NCI-H1105 (cell line): ENCODE data around the gene IFIH1.

Experiments used
- DNase-seq: peaks from one replicate; lab custom pipeline; 2025; lab: John Stamatoyannopoulos, UW

The IFIH1 gene

DNA sequence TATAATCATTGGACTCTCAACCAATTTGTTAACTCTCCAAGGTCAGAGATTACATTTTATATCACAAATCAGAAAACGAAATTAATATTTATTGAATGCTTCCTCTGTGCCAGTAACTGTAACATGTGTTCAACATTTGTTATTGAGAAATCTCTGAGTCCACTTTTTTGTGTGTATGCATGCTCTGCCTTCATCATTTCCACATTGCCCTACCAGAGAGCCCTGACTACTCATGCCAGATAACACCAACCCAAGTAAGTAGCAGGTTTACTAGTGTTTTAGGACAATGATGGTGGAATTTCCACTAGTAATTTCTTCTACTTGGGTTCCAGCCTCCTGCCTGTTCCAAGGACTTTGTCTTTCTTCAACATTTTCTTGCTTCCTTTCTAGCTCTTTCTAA lies 61.1 kb downstream of the IFIH1 start:
- no peak for DNase-seq

DNA sequence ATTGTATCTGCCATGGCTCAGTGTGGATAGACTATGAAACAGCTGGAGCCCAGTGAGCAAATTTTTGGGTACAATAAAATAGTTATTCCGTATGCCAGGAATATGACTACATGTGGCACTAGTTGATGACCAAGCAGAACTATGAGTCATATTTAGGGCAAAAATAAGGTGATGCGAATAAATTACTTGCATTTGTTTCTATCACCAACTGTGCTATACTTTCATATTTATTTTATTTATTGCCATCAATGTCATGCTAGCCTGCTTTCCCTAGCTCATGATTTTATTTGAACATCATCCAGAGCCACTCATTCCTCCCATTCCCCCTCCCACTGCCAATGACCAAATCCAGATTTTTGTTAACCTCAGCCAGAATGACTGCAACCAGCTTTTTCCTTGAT lies 61.9 kb downstream of the IFIH1 start:
- DNase-seq = no peak

GRCh38 chr2:162254236-162254871 lies 64.1 kb downstream of the IFIH1 start:
- no peak for DNase-seq

DNA sequence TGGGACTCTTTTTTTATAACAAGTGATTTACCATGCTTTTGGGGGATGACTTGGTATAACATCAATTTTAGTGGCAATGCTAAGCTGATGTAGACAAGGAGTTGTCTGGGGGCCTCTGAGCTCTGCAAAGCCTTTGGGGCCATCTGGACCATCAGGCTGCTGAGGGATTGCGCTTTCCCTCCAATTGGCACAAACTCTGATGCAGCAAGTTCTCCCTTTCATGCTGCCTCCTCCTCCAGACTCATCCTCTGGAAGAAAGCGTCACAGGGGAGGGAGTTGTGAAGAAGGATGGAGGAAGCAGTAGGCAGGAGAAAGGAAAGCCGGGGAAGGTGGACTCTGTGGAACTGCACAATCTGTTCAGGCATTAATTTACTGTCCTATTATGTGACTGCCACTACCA lies 65.0 kb downstream of the IFIH1 start:
- no peak for DNase-seq

DNA sequence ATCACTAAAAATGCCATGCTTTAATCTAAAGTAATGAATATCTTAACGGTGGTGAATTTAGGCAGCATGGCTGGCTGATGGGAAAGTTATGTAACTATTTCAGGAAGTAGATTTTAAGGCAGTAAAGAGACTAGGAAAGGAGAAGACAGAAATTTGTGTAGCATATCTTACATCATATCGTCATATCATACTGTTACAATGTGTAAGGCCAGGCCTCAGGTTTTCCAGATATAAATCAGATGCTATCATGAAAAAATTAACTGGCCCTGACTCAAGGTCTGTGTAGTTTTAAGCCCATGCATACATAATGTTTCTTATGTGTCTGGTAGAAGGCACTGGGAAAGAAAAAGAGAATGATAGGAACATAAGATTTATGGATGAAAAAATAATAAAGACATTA lies 66.3 kb downstream of the IFIH1 start:
- DNase-seq = no peak

- no peak for DNase-seq
Measured at GRCh38 chr2:162245781-162246180, 72.7 kb downstream of the IFIH1 start.

- DNase-seq = no peak
Measured at GRCh38 chr2:162245061-162245460, 73.4 kb downstream of the IFIH1 start.

DNA sequence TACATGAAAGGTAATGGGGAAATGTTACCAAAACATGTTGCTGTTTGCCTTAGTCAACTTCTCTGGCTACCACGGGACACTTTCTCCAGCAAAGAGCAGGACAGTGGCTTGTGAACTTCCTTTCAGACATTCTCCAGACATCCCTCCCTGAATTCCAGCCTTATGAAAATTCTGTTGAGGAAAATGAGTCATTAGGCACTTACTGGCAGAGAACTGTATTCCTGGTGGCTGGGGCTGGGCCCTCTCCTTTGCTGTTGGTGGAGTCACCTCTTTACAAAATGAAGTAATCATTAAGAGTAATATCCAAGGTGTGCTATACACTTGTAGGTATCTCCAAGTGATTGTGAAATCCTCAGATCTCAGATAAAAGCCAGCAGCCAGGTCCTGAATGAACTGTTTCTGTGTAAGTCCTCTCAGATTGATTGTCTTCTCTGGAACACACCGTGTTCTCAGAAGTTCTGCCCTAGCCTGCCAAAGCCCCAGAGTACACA lies 73.9 kb downstream of the IFIH1 start:
- no peak for DNase-seq

DNA sequence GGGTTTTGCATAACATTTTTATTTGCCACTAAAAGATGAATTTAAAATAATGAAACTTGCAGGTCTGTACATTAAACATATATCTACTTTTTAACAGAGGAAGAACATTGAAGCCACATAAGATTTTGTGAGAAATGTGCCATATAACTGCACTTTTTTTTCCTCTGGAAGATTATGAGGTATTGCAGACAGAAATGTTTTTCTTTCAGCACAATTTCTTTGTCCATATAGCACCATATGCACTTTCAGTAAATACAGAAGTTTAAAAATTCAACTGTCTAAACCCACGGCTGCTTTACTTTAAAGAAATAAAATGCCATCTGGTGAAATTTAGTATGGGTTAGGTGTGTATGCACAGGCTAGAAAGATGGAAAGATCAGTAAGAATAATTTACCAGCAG lies 74.8 kb downstream of the IFIH1 start:
- DNase-seq = no peak

GRCh38 chr2:162243294-162243693 lies 75.2 kb downstream of the IFIH1 start, which contains the start of gene FAP:
FAP (minus strand) TSS chr2:162243445; CDS start chr2:162243327, 118 bp downstream.
- no peak for DNase-seq

DNA sequence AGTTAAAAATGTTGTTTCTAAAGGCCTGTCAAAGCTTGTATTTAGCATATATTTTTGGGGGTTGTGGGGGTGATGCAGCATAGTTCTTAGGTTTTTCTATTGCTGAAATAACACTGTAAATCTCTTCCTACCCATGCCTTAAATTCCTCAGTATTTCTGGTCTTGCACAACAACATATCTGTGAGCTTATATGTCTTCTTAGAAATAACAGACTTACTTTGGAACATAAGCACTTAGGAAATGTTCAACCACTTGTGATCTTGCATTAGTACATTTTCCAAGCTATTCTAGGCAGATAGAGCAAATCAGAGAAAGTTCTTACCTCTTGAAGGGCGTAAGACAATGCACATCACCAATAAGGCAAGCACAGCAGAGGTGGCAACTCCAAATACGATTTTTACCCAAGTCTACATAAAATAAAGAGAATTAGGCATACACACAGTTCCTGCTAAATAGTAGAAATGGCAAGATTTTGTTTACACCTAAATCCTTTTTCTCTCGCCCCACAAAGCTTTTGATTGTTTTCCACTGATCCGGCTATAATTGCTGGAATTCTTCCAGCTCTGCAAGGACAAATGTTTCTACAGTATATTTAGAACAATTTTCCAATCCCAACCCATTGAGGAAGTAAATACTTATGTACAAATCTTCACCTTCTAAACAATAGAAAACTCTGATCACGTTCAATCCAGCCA lies 75.8 kb downstream of the IFIH1 start:
- no peak for DNase-seq

DNA sequence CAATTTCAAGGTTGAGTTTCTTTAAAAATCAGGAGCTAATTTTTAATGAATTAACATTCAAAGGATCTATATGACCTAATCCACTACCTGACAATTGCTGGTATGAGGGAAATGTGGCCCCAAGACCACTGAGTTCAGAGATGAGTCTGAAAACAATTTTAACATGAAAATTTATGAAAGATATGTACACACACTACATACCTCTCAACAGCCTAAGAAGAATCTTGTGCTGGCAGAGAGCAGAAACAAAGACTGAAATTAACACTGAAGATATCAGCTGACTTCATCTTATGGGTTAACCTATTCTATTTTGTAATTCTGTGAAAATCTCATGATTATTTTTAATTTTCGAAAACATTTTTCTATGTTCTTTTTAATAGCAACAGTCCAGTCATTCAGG lies 76.9 kb downstream of the IFIH1 start:
- DNase-seq = no peak

GRCh38 chr2:162234620-162235462 lies 83.6 kb downstream of the IFIH1 start:
- no peak for DNase-seq

DNA sequence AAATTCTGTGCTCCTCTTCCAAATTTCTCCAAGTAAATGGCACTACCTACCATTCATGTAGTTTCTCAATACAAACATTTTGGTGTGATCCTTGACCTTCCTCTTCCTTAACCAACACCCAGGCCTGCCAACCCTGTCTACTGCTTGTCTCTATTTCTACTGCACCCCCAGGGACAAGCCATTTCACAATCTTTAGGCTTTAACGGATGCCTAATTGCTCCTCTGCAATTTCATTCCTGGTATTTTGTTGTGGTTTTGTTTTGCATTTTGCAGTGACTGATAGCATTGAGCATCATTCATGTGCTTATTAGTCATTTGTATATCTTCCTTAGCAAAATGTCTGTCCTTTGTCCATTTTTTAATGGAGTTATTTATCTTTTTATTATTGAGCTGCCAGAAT lies 85.3 kb downstream of the IFIH1 start:
- DNase-seq = no peak

DNA sequence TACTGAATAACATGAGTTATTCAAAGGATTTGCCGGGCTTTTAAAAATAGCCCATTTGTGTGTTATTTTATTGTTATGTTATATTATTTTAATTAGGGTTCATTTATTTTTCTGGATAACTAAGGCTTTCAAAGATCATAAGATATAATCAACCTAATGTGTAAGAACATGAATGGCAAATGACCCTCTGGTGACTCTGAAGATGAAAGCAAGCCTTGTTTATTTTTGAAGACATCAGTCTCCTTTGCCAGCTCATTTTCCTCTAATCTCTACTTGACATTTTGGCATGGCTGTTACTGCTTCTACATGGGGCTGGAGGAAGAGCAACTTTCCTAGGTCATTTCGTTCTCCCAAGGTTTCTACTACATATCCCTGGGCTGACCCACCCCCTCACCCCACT lies 85.8 kb downstream of the IFIH1 start:
- no peak for DNase-seq

GRCh38 chr2:162232027-162232426 lies 86.5 kb downstream of the IFIH1 start:
- DNase-seq = no peak

DNA sequence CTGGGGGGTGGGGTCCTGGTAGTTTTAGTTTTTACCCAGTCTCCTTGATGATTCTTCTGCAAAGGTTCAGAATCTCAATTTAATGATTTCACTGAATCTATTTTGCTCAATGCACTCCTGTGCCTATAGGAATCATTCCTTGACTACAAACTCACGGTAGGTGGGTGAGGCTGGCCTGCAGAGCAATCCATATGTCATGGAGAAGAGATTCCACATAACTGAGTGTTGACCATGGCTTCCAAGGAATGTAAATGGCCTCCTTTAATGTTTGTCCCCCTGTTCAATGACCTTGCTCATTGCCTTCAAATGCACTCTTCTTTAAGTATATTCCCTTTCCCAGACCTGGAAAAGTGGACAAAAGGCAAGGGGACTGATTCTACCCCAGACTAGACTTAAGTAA lies 87.7 kb downstream of the IFIH1 start:
- no peak for DNase-seq

- no peak for DNase-seq
Measured at GRCh38 chr2:162226836-162227235, 91.6 kb downstream of the IFIH1 start.

GRCh38 chr2:162221064-162221463 lies 97.4 kb downstream of the IFIH1 start:
- no peak for DNase-seq

GRCh38 chr2:162220368-162220767 lies 98.1 kb downstream of the IFIH1 start:
- DNase-seq = no peak

DNA sequence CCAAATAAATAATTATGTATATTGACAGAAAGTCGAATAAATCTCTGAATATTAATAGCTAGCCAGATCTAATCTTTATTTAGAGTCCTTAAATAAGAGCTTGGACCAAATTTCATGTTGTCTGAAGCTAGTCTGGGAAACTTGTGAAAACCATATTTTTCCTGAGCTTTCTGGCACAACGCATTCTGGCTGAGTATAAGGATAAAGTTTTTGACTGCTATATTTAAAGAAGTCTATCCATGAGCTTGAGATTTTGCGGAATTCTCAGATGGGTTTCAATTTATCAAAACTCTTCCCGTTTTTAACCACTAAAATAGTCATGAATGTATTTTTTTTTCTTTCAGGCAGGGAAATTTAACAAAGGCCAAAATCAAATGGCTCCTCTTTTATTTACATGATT lies 99.1 kb downstream of the IFIH1 start:
- DNase-seq = no peak

- no peak for DNase-seq
Measured at GRCh38 chr2:162217598-162217997, 100.9 kb downstream of the IFIH1 start.
